HG03469 (cell line): ENCODE data around the gene PROB1.
"Not testable (repeated sequence)": the region's sequence is repeated elsewhere in the genome, so short reads cannot be mapped to it uniquely, and the experiment has no call there.

Source experiments
- ATAC-seq: cut with Tn5 transposase; IDR thresholded peaks from one replicate; pipeline ENCODE4 v1.9.1; 2021; ENCODE audit warnings: mild to moderate bottlenecking, moderate library complexity, moderate number of reproducible peaks; ENCODE audit not compliant: unreplicated experiment

The PROB1 gene

GRCh38 chr5:139392678-139393496, 2.0 kb downstream of the PROB1 start:
- ATAC-seq, result no peak

- ATAC-seq, result no peak
Observed at GRCh38 chr5:139392324-139392677, 2.6 kb downstream of the PROB1 start.

GRCh38 chr5:139391570-139392323, 3.2 kb downstream of the PROB1 start:
- ATAC-seq, result no peak

- ATAC-seq, result no peak
Observed at GRCh38 chr5:139390639-139391569, 4.0 kb downstream of the PROB1 start.

GRCh38 chr5:139389701-139390638, 4.9 kb downstream of the PROB1 start, which contains the start of gene MZB1:
MZB1 (minus strand) TSS chr5:139389913; CDS start chr5:139389856, 57 bp downstream.
- ATAC-seq, result no peak

- ATAC-seq, result no peak
Observed at GRCh38 chr5:139388198-139388821, 6.6 kb downstream of the PROB1 start.

- ATAC-seq, result no peak
Observed at GRCh38 chr5:139387611-139388197, 7.2 kb downstream of the PROB1 start.

- ATAC-seq, result not testable (repeated sequence)
Observed at GRCh38 chr5:139386956-139387355, 7.9 kb downstream of the PROB1 start.

- no peak for ATAC-seq
Observed at GRCh38 chr5:139386050-139386438, 8.9 kb downstream of the PROB1 start.

GRCh38 chr5:139385061-139386049, 9.5 kb downstream of the PROB1 start:
- ATAC-seq, result no peak

GRCh38 chr5:139384591-139385051, 10.3 kb downstream of the PROB1 start:
- ATAC-seq, result no peak

GRCh38 chr5:139383993-139384590, 10.8 kb downstream of the PROB1 start:
- no peak for ATAC-seq

- ATAC-seq, result no peak
Observed at GRCh38 chr5:139383275-139383992, 11.5 kb downstream of the PROB1 start, which contains the start of gene SLC23A1. SLC23A1 (minus strand) TSS chr5:139383297; CDS start chr5:139383253, 44 bp downstream.

- no peak for ATAC-seq
Observed at GRCh38 chr5:139382807-139383206, 12.1 kb downstream of the PROB1 start.

GRCh38 chr5:139381837-139382761, 12.8 kb downstream of the PROB1 start:
- no peak for ATAC-seq
